Fibroblast of peridontal ligament (primary cell): ENCODE results near the gene CACNA1D.
"Not testable (repeated sequence)": the region's sequence is repeated elsewhere in the genome, so short reads cannot be mapped to it uniquely, and the experiment has no call there.

Source experiments
- DNase-seq: peaks from one replicate; pipeline ENCODE4 v3.0.0-alpha.2; 2010; ENCODE audit errors: extremely low read depth

The CACNA1D gene

GRCh38 chr3:53526704-53527055 is 32.3 kb downstream of the CACNA1D start:
- no peak for DNase-seq

GRCh38 chr3:53530205-53530604 is 35.8 kb downstream of the CACNA1D start:
- DNase-seq: no peak

- no peak for DNase-seq
Measured at GRCh38 chr3:53531749-53532148, 37.3 kb downstream of the CACNA1D start.

DNA sequence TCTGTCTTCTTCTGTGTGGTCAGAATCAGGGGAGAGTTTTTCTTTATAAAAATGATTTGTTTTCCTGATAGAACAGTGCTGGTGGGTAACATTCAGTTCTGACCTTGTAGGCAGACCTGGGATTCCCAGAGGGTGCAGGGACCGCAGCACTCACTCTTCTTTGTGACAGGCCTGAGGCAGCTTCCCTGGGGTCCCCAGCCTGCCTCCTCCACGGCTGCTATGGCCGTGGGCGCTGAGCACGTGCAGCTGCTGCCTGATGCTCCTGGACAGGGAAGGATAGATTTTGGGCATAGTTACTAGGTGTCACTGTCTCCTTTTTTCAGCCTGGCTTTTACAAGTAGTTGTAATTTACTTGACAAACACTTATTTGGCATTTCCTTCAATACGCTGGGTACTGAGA is 39.1 kb downstream of the CACNA1D start:
- DNase-seq: no peak

DNA sequence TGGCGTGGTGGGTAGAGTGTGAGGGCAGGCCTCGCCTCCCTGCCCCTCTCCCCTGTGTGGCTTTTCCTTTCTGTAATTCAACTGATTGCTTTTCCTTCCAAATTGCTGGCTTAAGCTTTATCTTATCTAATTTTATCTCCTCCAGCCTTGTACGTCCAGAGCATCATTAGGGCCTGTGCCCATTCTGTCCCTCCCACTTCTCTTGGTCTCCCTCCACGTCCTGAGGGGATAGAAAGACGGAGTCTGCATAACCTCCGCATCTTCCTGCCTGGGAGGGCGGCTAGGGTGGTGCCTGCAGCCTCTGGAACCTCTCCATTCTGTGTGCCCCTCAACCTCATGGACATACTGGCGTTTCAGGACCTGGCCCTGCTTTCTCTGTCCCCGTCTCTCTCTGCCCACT is 39.8 kb downstream of the CACNA1D start:
- DNase-seq: no peak

DNA sequence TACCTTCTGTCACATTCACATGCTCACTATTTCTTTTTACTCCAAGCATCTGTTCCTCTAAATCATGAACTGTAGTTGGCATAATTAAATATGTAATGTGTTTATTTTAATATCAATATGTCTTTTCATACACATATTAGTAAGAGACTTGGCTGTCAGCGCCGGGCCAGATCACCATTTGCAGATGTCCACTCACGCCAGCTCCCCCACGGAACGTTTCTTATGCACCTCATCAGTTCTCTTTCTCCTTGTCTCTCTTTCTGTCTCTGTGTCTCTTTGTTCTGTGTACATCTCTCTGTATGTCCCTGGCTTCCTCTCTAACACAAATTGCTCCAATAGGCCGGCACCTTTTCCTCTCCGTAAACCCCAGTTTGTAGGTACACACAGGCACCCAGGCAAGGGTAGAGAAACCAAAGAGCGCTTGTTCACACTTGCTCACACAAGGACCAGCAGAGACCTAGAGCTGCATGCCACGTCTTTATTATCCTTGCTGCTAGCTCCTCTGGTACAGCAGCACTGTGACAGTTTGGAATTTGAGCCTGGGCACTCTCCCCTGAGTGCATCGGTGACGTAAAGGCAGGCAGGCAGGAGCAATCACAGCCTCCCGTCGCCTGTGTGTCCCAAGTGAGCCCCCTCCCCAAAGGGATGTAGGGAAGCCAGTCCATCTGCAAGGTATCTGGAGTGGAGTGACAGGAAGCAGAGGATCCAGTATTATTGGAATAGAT is 40.4 kb downstream of the CACNA1D start:
- no peak for DNase-seq

DNA sequence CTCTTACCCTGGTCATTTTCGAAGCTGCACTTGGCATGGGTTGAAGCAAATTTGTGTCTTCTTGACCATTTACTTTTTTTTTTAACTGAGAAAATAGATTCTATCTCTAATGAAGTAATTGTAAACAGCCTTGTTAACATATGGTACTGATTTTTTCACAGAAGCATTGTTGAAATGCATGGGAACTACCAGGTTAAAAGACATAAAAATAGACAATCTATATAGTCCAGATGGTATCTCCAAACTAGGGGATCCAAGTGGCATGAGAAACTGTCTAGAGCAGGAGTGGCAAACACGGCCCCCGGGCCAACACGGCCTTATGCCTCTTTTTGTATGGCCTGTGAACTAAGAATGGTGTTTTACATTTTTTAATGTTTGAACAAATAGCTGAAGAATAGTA is 41.9 kb downstream of the CACNA1D start:
- no peak for DNase-seq

GRCh38 chr3:53544357-53544756 is 49.9 kb downstream of the CACNA1D start:
- no peak for DNase-seq

- DNase-seq: no peak
Measured at GRCh38 chr3:53545310-53545995, 51.0 kb downstream of the CACNA1D start.

DNA sequence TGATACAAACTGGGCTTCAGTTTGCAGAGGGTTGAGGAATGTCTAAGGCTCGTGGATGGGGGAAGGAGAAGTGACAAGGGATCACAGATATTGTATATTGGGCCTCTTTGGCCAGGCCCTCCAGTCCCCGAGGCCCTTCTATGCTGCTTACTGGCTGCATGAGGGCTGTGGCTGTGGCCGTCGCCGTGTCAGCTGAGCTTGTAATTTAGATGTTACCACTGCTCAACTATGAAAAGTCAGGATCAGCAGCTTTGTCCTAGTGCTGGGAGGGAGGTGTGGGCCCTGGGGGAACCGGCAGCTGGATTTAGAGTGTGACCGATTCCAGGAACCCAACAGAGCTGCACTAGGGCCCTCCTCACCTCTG is 51.6 kb downstream of the CACNA1D start:
- no peak for DNase-seq

- no peak for DNase-seq
Measured at GRCh38 chr3:53547327-53547726, 52.9 kb downstream of the CACNA1D start.

GRCh38 chr3:53550005-53550620 is 55.7 kb downstream of the CACNA1D start:
- no peak for DNase-seq

DNA sequence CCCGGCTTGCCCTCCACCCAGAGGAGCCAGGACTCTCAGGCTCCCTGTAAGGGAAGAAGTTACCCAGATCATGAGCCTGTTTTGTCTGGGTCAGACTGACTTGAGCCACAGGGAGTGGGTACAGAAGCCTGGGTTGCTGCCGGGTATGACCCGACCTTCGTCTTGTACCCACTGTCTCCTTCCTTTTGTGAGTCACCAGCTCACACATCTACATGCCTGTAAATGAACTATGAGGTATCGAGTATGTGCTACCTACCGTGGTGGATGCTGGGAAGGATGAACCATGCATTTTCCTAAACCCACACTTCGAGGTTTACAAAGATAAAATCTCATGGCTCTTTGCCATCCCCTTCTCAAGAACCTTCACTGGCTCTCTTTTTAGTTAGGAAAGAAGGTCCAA is 56.9 kb downstream of the CACNA1D start:
- no peak for DNase-seq

GRCh38 chr3:53552730-53553129 is 58.3 kb downstream of the CACNA1D start:
- no peak for DNase-seq

DNA sequence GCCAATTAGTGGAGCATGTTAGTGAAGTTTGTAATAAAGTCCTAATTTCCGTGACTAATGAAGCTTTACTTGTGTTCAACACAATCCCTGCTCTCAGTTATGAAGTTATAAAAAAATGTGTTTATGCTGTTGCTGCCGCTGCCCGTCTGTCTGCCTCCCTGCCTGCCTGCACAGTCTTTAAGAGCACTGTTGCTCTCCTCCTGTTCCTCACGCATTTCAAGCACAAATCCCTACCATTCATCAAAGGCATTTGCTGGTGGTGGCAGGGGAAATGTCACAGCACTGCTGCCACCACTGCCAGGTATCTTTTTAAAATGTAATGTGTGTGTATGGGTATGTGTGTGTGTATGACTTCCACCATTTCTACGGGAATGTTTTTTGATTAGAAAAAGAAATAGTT is 58.8 kb downstream of the CACNA1D start:
- DNase-seq: no peak

DNA sequence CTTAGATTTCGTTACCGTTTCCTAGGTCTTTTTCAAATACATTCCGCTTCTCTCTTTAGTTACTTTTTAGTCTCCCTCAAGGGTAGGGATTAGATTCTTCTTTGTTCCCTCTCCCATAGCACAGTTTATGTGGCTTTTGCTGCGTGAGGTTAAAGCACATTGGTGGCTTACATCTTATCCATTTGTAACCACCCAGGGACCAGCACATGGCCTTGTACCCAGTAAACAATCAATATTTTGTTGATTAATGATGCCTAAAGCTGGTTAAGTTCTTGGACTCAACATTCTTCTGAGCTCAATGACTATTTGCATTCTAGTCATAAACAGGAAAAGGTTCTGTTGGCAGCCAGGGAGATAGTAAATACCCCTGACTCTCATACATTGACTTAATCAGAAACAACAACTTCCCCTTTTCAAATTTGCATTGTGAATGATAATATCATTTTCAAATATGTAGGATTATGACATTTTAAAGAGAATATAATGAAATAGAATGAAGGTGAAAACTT is 60.2 kb downstream of the CACNA1D start:
- no peak for DNase-seq

DNA sequence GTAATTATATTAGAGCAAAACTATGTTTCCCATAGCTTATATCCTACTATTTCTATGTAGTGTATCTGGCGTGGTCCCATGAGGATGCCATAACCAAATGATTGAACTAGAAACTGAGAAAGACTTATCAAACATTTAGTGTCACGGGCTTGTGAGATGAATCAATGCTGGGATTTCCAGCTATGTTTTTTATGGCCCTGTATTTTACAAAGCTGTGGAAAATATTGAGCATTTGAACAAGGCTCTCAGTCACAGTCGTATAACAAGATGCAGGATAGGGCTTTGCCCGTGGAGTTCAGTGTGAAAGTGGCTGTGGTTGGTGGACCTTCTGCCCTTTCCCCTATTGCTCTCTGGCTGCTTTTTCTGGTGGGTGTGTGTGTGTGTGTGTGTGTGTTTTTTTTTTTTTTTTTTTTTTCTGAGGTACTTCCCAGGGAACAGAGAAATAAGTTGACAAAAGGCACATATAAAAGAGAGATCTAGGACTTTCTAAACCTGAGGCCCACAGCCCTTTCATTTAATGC is 60.7 kb downstream of the CACNA1D start:
- DNase-seq: no peak

- no peak for DNase-seq
Measured at GRCh38 chr3:53566461-53567145, 72.2 kb downstream of the CACNA1D start.

DNA sequence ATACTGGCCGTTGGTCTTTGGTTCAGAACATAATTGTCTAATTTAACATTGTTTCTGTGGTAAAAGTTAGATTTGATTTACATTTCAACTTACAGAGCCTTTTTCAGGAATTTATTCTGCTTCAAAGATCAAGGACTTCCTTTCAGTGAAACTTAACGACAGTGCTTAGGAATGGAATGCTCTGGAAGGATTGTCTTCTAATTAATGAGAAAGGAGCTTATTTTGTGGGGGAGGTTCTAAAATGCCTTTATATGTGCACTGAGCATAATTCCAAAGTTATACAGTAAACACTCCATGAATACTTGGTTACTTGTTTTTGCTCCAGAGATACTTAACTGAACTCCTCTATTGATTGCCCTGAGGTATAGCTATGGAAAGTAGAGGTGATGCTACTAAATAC is 75.7 kb downstream of the CACNA1D start:
- DNase-seq: no peak

- peak; percentile 1 for DNase-seq
Measured at GRCh38 chr3:53570709-53571108, 76.3 kb downstream of the CACNA1D start.

DNA sequence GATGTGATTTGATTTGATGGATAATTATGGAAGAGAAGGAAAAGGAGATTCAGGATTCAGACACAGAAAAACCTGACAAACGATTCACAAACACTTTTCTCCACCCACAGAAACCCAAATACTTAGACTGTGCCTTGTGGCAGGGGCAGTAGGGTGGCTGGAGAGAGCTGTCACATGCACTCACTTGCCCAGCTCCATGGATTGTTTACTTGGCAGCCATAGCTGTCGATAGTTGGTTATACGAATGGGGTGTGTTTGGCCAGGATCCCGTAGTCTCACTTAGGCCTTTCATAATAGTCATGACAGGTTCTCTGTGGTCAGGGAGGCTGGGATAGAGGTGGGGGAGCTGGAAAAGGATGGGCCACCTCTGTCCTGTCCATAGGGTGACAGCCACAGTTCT is 76.9 kb downstream of the CACNA1D start:
- no peak for DNase-seq

DNA sequence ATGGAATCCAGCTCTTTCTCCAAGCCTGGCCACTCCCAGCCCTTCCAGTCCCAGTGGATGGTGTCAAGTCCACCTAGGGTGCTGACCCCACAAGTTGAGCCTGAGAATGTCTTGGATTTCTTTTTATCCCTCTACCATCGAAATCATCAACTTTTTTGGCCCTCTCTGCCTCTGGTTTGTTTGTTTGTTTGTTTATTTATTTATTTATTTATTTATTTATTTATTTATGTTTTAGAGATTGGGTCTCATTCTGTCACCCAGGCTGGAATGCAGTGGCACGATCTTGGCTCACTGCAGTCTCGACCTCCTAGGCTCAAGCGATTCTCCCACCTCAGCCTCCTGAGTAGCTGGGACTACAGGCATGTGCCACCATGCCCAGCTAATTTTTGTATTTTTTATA is 77.8 kb downstream of the CACNA1D start:
- not testable (repeated sequence) for DNase-seq
